GM12874 (cell line): ENCODE measurements around the gene LRRC32.

ENCODE experiments used
- TF ChIP-seq, protein P1 (sequence below): IDR thresholded peaks from 2 replicates; pipeline ENCODE4 v1.5.1; 2011; ENCODE audit warnings: low read depth, mild to moderate bottlenecking, control low read depth, low read length, moderate library complexity; ENCODE audit not compliant: insufficient read depth

LRRC32 gene, protein sequence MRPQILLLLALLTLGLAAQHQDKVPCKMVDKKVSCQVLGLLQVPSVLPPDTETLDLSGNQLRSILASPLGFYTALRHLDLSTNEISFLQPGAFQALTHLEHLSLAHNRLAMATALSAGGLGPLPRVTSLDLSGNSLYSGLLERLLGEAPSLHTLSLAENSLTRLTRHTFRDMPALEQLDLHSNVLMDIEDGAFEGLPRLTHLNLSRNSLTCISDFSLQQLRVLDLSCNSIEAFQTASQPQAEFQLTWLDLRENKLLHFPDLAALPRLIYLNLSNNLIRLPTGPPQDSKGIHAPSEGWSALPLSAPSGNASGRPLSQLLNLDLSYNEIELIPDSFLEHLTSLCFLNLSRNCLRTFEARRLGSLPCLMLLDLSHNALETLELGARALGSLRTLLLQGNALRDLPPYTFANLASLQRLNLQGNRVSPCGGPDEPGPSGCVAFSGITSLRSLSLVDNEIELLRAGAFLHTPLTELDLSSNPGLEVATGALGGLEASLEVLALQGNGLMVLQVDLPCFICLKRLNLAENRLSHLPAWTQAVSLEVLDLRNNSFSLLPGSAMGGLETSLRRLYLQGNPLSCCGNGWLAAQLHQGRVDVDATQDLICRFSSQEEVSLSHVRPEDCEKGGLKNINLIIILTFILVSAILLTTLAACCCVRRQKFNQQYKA

DNA sequence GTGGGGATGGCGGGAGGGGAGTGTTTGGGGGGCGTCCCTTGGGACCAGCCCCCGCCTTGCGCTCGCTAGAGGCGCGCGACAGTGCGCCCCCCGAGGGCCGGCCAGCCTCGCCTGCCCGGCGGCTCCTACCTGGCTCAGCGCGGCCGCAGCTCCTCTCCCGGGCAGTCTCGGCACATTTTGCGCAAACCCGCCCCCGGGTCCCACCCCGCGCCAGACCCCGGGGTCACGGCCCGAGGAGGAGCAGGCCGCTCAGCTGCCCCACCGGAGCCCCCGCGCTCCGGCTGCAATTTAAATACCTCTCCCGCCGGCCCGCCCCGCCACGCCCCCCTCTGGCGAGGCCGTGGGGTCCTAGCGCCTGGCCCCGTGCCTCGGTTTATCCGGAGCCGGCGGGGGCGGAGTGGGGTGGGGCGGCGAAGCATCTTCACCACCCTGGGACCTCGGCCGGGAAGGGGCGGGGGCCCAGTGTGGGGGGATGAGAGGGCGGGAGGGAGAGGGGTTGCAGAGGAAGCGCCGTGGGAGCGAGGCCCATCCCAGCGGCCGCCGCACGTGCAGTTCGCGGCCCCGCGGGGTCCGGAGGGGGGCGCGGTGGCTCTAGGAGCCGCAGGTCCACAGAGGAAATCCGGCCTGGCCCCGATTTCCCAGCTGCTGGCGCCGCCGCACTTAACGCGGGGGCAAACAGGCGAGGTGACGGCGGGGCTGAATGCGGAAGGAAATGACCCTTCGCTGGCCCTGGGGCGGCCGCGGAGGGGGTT lies at the start of gene LRRC32:
LRRC32 (minus strand) TSS at position 263 of the 752 bp plus-strand sequence. CDS start 4,793 bp downstream, outside the sequence.
- TF ChIP-seq, protein P1, sequence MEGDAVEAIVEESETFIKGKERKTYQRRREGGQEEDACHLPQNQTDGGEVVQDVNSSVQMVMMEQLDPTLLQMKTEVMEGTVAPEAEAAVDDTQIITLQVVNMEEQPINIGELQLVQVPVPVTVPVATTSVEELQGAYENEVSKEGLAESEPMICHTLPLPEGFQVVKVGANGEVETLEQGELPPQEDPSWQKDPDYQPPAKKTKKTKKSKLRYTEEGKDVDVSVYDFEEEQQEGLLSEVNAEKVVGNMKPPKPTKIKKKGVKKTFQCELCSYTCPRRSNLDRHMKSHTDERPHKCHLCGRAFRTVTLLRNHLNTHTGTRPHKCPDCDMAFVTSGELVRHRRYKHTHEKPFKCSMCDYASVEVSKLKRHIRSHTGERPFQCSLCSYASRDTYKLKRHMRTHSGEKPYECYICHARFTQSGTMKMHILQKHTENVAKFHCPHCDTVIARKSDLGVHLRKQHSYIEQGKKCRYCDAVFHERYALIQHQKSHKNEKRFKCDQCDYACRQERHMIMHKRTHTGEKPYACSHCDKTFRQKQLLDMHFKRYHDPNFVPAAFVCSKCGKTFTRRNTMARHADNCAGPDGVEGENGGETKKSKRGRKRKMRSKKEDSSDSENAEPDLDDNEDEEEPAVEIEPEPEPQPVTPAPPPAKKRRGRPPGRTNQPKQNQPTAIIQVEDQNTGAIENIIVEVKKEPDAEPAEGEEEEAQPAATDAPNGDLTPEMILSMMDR, result no peak

DNA sequence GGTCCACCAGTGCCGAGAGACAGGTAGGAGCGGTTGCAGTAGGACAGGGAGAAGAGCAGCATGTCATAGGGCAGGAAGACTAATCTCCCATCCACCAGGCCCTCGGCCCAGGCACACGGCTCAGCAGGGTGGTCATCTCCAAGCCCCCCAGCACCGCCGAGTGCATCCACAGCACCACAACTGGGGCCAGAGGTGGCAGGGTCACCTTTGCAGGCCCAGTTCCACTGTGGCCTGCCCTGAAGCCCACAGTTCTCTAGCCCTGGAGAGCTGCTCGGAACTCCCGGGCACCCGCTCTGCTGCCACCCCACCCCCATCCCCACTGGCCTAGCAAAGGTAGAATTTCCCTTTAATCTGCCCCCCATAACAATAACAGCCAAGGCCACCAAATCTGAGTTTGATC lies 49.1 kb upstream of the LRRC32 start:
- TF ChIP-seq, protein P1, result no peak

DNA sequence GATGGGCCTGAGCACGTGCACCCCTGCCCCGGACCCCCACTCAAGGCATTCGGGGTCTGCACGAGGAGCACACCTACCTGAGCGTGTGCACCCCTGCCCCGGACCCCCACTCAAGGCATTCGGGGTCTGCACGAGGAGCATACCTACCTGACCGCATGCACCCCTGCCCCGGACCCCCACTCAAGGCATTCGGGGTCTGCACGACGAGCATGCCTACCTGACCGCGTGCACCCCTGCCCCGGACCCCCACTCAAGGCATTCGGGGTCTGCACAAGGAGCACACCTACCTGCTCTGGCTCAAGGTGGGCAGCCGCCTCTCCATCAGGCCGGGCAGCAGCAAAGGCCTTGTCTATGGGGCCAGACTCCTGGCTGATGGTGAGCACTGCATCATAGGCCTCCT lies 48.7 kb upstream of the LRRC32 start:
- TF ChIP-seq, protein P1, result no peak

DNA sequence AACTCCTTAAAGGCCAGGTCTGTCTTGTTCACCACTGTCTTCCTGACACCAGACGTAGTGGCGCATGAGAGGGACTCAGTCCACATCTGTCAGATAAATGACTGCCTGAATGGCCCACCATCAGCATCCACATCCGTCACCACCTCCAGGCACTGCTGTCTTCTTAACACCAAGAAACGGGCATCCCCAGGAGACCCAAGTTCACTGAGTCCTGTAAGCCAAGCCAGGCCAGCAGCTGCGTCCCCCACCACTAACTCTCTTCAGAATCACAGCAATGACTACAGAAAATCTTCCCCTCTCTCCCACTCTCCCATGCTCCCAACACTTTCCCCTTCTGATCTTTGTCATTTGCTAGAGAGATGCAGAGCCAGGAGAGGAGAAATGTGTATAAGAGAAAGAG lies 47.3 kb upstream of the LRRC32 start:
- TF ChIP-seq, protein P1, result no peak

DNA sequence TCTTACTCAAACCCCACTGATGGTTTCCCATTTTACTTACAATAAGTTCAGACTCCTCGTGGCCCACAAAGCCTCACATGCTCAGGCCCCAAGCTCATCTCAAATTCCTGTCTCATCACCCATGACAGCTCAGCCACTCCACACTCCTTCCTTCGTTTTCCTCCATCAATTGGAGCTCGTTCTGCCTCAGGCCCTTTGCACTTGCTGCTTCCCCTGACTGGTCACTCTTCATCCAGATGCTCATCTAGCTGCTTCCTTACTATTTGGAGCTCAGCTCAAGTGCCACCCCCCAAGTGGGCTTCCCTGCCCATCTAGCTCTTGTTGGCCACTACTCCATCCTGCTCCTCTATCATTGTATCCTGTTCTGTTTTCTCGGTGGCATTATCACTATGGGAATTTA lies 46.8 kb upstream of the LRRC32 start:
- TF ChIP-seq, protein P1, result no peak

DNA sequence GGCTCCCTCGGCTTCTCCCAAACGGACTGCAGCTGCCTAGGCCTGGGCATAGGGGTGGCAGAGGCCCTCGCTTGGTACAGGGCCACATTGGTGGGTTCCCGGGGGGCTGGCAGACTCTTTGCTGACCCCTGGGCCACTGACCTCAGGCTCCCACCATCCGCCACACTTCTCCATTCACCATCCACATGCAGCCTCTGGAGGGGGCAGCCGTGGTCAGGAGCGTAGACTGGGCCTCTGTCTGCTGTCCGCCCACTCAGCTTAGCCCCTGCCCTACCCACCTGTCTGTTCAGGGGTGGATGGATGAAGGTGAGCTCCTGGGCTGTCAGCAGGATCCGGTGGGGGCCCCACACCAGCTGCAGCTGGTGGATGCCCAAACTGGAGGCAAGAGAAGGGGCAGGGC lies 45.7 kb upstream of the LRRC32 start:
- TF ChIP-seq, protein P1, result no peak

DNA sequence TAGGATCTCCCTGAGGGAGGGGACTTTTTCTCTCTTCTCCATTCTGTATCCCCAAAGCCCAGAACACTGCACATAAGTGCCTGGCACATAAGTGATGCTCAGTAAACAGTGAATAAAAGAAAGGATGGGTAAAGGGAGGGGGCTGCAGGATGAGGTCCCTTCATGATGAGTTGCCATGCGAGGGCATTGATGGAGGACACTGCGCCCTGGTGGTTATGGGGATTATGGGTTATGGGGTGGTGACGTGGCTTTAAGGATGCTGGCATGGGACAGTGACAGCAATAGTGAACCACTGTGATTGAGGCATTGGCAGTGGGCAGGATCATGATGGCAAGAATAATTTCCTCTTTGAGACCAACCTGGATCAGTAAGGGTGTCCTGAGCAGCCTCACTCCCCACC lies 43.9 kb upstream of the LRRC32 start:
- TF ChIP-seq, protein P1, result no peak
